ENCODE measurements around the gene GIPC3. TPM values are rescaled to one million over a fixed set of nuclear protein-coding genes. Genes with fewer than 3 reads are reported as not detected.

GIPC3 gene
- total and polyA plus RNA-seq, 12 donors = 0.33 to 5.9 (median 3.2) TPM

DNA sequence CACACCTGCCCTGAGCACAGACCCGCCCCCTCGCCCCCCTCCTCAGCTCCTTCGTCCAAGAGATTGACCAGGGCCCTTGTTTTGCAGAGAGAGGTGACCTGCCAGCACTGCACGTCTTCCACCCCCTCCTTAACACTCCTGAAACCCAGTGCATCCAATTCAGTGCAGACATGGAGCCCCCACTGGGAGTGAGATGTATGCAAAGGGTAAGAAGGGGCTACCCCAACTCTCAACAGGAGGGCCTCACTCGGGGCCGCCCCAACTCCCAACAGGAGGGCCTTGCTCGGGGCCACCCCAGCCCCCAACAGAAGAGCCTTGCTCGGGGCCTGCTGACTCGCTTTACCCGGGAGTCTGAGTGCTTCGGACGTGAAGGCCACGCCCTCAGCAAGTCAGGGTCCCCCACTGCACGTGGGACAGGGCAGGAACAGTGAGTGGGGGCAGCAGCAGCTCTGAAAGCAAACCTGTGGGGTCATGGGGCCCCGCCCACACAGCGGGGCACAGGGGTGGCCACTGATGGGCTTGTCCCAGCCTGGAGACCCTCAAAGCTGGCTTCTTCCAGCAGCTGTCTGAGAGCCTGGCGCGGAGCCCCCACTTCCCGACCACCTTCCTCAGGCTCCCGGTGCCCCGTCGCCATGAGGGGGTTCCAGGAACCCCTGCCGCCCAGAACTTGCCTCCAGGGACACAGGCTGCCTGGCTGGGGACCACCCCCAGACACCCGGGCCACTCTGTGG lies 35.7 kb downstream of the GIPC3 start:
- H3K4me3 ChIP-seq = no peak overlapping the region
- 78 to 86% (median 86%) methylated on average over 6 to 24 of the region's 24 CpGs for WGBS, 4 donors
- peaks cover 0 to 15% of the 10 kb centered on the region in 2 donors for H3K36me3 ChIP-seq (replicated peaks in 1 of 2)
- no peaks in the 10 kb centered on the region for H3K9me3 ChIP-seq (replicated peaks in 1 of 3)
- peaks cover 6 to 23% of the 10 kb centered on the region in 2 donors for H3K4me1 ChIP-seq (replicated peaks in 1 of 2)
- no peak for DNase-seq
- intact Hi-C loops (cut with DNase I) = loop anchor here in 1 of 2 donors (10.0 kb wide), 1 partner anchor 306 kb away; no protein-coding TSS in a partner anchor
- H3K27ac ChIP-seq = no peak overlapping the region
- H3K27me3 ChIP-seq = no peaks in the 10 kb centered on the region
- TF ChIP-seq POLR2A (IDR thresholded peaks at IDR 0.05) (no peak), CTCF (IDR thresholded peaks at IDR 0.05) (no peak)

GRCh38 chr19:3621689-3622088 lies 36.4 kb downstream of the GIPC3 start:
- H3K36me3 ChIP-seq (replicated peaks in 1 of 2) = peaks cover 0 to 11% of the 10 kb centered on the region in 2 donors
- peaks cover 6 to 24% of the 10 kb centered on the region in 2 donors for H3K4me1 ChIP-seq (replicated peaks in 1 of 2)
- H3K9me3 ChIP-seq (replicated peaks in 1 of 3) = no peaks in the 10 kb centered on the region
- 90 to 97% (median 92%) methylated on average over 10 to 15 of the region's 15 CpGs for WGBS, 4 donors
- no peak overlapping the region for H3K27ac ChIP-seq
- intact Hi-C loops (cut with DNase I) = loop anchor here in 1 of 2 donors (10.0 kb wide), 1 partner anchor 307 kb away; no protein-coding TSS in a partner anchor
- H3K27me3 ChIP-seq = no peaks in the 10 kb centered on the region
- no peak overlapping the region for H3K4me3 ChIP-seq
- no peak for TF ChIP-seq CTCF (IDR thresholded peaks at IDR 0.05)
- TF ChIP-seq POLR2A (IDR thresholded peaks at IDR 0.05) = no peak
- no peak for DNase-seq

DNA sequence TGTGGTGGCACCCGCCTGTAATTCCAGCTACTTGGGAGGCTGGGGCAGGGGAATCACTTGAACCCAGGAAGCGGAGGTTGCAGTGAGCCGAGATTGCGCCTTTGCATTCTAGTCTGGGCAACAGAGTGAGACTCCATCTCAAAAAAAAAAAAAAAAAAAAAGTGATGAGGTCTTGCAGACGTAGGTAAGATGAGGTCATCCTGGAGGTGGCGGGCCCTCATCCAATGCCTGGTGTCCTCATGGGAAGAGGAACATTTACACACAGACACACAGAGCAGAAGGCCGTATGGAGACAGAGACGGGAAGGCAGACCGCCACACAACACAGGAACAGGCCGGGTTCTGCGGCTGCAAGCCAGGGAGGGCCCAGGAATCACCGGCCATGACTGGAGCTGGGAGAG lies 36.9 kb downstream of the GIPC3 start:
- H3K9me3 ChIP-seq (replicated peaks in 1 of 3) = no peaks in the 10 kb centered on the region
- peaks cover 6 to 24% of the 10 kb centered on the region in 2 donors for H3K4me1 ChIP-seq (replicated peaks in 1 of 2)
- intact Hi-C loops (cut with DNase I) = loop anchor here in 1 of 2 donors (10.0 kb wide), 1 partner anchor 307 kb away; no protein-coding TSS in a partner anchor
- no peak for DNase-seq
- WGBS, 4 donors = 84 to 94% (median 87%) methylated on average over 10 to 12 of the region's 12 CpGs
- no peak overlapping the region for H3K4me3 ChIP-seq
- H3K27ac ChIP-seq = no peak overlapping the region
- peaks cover 0 to 11% of the 10 kb centered on the region in 2 donors for H3K36me3 ChIP-seq (replicated peaks in 1 of 2)
- TF ChIP-seq CTCF (IDR thresholded peaks at IDR 0.05) = no peak
- no peak for TF ChIP-seq POLR2A (IDR thresholded peaks at IDR 0.05)
- no peaks in the 10 kb centered on the region for H3K27me3 ChIP-seq

GRCh38 chr19:3623716-3624115 lies 38.4 kb downstream of the GIPC3 start:
- Histone ChIP-seq H3K9me3 (replicated peaks in 1 of 3) (no peaks in the 10 kb centered on the region), H3K4me3 (no peak overlapping the region), H3K27ac (no peak overlapping the region), H3K36me3 (replicated peaks in 1 of 2) (peaks cover 0 to 11% of the 10 kb centered on the region in 2 donors), H3K27me3 (no peaks in the 10 kb centered on the region), H3K4me1 (replicated peaks in 1 of 2) (peaks cover 6 to 22% of the 10 kb centered on the region in 2 donors)
- DNase-seq = no peak
- intact Hi-C loops (cut with DNase I) = loop anchor here in 1 of 2 donors (10.0 kb wide), 1 partner anchor 309 kb away; no protein-coding TSS in a partner anchor
- 92 to 95% (median 93%) methylated on average over 30 to 34 of the region's 34 CpGs for WGBS, 4 donors
- TF ChIP-seq CTCF (IDR thresholded peaks at IDR 0.05) = no peak
- no peak for TF ChIP-seq POLR2A (IDR thresholded peaks at IDR 0.05)

Measured in adrenal gland (tissue), 12 donors.